Skeletal muscle tissue (tissue), 4 donors: ENCODE results near the gene CUL9. TPM values are rescaled to one million over a fixed set of nuclear protein-coding genes. Genes with fewer than 3 reads are reported as not detected.

Experiments used
- H3K27ac ChIP-seq: one replicate; pipeline ENCODE4 v1.7.0; 2013; ENCODE audit warnings: mild to moderate bottlenecking, low read depth, low read length, inconsistent platforms
- H3K27me3 ChIP-seq, 3 donors: one replicate each; pipeline ENCODE4 v1.7.0; 2013; ENCODE audit warnings: low read length in 3 of 3; ENCODE audit not compliant: control insufficient read depth in 3 of 3, insufficient read depth in 3 of 3
- H3K36me3 ChIP-seq, 3 donors: one replicate each; pipeline ENCODE4 v1.7.0; 2013; ENCODE audit warnings: low read length in 3 of 3; ENCODE audit not compliant: control insufficient read depth in 3 of 3, insufficient read depth in 3 of 3
- H3K4me1 ChIP-seq, 3 donors: one replicate each; pipeline ENCODE4 v1.7.0; 2013; ENCODE audit warnings: low read length in 3 of 3, mild to moderate bottlenecking in 3 of 3; ENCODE audit not compliant: control insufficient read depth in 3 of 3, insufficient read depth in 3 of 3
- H3K4me3 ChIP-seq, 3 donors: one replicate each; pipeline ENCODE4 v1.7.0; 2013; ENCODE audit warnings: low read length in 3 of 3
- H3K9ac ChIP-seq, 3 donors: one replicate each; pipeline ENCODE4 v1.7.0; 2013; ENCODE audit warnings: low read length in 3 of 3, mild to moderate bottlenecking in 3 of 3, moderate library complexity in 2 of 3, low read depth in 1 of 3
- H3K9me3 ChIP-seq, 3 donors: one replicate each; pipeline ENCODE4 v1.7.0; 2013; ENCODE audit warnings: low read length in 3 of 3; ENCODE audit not compliant: control insufficient read depth in 3 of 3
- total RNA-seq: library from RNA; depleted of rRNA; stranded (reverse); fragments of >200 nt; gene quantifications from one replicate; pipeline ENCODE4 v1.2.3, GENCODE V29; 2014
- donor health status: Osteomylitis.

CUL9 gene
- total RNA-seq, 1 donor from 2014 or later, result 11.0 TPM

- Histone ChIP-seq H3K4me1 (peaks cover 24 to 28% (median 28%) of the 10 kb centered on the region in 3 donors), H3K27ac (peak overlapping the region; percentile 69), H3K36me3 (no peaks in the 10 kb centered on the region), H3K9ac (peak overlapping the region; percentile 47 to 86 (median 83)), H3K9me3 (no peaks in the 10 kb centered on the region), H3K4me3 (peak overlapping the region in 1 of 3 donors; percentile 35), H3K27me3 (no peaks in the 10 kb centered on the region)
Measured at GRCh38 chr6:43147691-43148477, 34.1 kb upstream of the CUL9 start.

GRCh38 chr6:43149265-43149664 is 32.7 kb upstream of the CUL9 start:
- Histone ChIP-seq H3K27ac (no peak overlapping the region), H3K9ac (no peak overlapping the region), H3K27me3 (no peaks in the 10 kb centered on the region)

DNA sequence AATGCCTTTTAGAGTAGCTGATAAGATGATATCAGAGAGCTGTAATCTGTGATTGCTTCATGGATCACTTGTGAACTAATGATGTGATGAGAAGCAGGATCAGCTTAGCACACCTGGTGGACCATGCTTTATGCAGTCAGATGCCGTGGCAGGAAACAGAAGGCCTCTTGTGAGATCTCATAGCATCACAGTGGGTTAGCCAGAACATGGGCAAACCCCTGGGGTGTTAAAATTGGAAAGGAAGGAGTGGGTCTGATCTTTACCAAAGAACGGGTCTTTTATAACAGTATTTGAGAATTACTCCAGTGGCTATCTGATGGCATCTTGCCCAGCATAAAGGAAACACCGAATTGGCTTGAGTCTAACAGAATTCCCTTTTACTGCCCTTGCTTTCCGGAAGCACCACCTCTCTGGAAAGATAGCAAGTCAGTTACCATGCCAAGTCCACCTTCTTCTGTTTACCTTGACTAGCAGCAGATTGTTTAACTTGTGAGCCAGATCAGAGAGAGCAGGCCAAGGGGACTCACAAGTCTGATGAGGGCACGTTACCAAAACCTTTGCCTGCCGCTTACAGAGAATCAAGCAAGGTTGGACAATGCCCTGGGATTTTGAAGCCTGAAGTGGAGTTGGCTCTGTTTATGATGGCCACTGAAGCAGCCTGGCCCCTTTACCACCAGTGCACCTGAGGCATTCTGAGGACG is 31.8 kb upstream of the CUL9 start:
- Histone ChIP-seq H3K27ac (no peak overlapping the region), H3K36me3 (no peaks in the 10 kb centered on the region), H3K9ac (no peak overlapping the region), H3K27me3 (no peaks in the 10 kb centered on the region), H3K4me1 (peaks cover 12 to 18% (median 15%) of the 10 kb centered on the region in 3 donors), H3K4me3 (no peak overlapping the region), H3K9me3 (no peaks in the 10 kb centered on the region)

More at GRCh38 chr6:43149265-43149664, 32.7 kb upstream of the CUL9 start:
- Histone ChIP-seq H3K4me1 (peaks cover 12 to 18% (median 15%) of the 10 kb centered on the region in 3 donors), H3K9me3 (no peaks in the 10 kb centered on the region), H3K36me3 (no peaks in the 10 kb centered on the region), H3K4me3 (no peak overlapping the region)

DNA sequence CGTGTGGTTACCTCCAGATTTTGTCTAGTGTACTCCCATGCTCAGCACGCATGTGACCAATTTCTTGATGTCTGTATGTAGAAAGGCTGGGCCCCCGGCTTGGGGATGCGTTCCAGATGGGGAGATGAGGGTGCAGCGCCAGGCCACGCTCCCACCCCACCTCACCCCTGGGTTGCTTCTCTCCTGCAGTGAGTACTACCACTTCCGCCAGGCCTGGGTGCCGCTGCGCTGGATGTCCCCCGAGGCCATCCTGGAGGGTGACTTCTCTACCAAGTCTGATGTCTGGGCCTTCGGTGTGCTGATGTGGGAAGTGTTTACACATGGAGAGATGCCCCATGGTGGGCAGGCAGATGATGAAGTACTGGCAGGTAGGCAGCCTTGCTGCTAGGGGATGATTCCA is 22.4 kb upstream of the CUL9 start:
- Histone ChIP-seq H3K9ac (no peak overlapping the region), H3K9me3 (no peaks in the 10 kb centered on the region), H3K4me3 (no peak overlapping the region), H3K36me3 (no peaks in the 10 kb centered on the region), H3K27ac (no peak overlapping the region), H3K4me1 (no peaks in the 10 kb centered on the region), H3K27me3 (no peaks in the 10 kb centered on the region)

DNA sequence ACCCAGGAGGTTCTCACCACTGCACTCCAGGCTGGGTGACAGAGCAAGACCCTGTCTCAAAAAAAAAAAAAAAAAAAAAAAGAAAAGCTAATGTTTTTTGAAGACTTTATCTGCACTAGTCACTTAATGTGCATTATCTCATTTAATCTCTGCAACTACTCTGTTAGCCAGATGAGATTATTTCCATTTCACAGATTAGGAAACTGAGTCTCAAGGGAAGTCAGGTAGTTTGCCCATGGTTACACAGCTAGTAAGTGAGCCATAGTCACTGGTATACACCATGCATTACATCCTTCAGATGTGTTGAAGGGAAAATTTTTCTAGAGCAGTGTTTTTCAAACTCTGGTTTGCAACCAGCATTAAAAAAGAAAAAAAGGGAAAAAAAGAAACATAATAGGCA is 18.1 kb upstream of the CUL9 start:
- Histone ChIP-seq H3K9ac (no peak overlapping the region), H3K4me3 (no peak overlapping the region), H3K27me3 (no peaks in the 10 kb centered on the region), H3K9me3 (no peaks in the 10 kb centered on the region), H3K27ac (no peak overlapping the region), H3K4me1 (no peaks in the 10 kb centered on the region), H3K36me3 (no peaks in the 10 kb centered on the region)

- no peaks in the 10 kb centered on the region for H3K27me3 ChIP-seq
- peak overlapping the region; percentile 83 to 86 (median 84) for H3K4me3 ChIP-seq
- H3K4me1 ChIP-seq, result peaks cover 32 to 41% (median 35%) of the 10 kb centered on the region in 3 donors
- H3K36me3 ChIP-seq, result peaks cover 5 to 9% (median 5%) of the 10 kb centered on the region in 3 donors
- H3K27ac ChIP-seq, result peak overlapping the region; percentile 92
- no peaks in the 10 kb centered on the region for H3K9me3 ChIP-seq
- H3K9ac ChIP-seq, result peak overlapping the region; percentile 82 to 94 (median 86)
Measured at GRCh38 chr6:43170417-43170930, 11.5 kb upstream of the CUL9 start.

DNA sequence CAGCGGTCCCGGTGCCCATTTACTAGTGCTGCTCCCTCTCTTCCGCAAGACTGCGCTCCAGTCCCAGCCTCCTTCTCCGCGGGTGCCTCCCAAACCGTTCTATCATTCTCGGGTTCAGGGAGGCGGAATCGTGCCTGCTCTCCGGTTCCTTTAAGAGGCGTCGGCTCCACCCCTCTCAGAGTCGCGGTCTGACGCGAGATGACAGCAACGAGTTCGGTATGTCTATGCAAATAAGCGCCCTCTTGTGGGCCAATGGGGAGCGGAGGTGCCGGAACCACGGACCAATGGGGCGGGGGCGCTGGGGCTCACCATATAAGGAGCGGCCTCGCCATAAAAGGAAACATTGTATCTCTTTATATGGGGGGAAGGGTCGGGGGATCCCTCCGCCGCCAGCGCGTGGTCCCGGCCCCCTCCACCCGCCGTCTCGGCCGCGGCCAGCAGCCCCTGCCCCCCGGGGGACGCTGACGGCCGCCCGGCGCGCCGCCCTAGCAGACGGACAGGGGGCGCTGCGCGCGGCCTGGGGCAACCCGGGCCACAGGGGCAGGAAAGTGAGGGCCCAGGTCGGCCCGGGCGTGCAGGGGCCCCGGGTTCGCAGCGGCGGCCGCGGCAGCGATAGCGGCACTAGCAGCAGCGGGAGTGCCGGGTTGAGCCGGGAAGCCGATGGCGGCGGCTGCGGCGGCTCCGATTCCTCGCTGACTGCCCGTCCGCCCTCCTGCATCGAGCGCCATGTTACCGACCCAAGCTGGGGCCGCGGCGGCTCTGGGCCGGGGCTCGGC is 10.9 kb upstream of the CUL9 start, which contains the start of gene SRF:
TSS of gene SRF (plus strand) at position 339 of the 776 bp plus-strand sequence. CDS start at position 727, 388 bp downstream.
- Histone ChIP-seq H3K36me3 (peaks cover 12 to 15% (median 12%) of the 10 kb centered on the region in 3 donors), H3K27me3 (no peaks in the 10 kb centered on the region), H3K4me1 (peaks cover 38 to 47% (median 42%) of the 10 kb centered on the region in 3 donors), H3K4me3 (peak within 1 kb of the TSS; percentile 83 to 96 (median 86)), H3K9me3 (no peaks in the 10 kb centered on the region), H3K27ac (peak within 1 kb of the TSS; percentile 92), H3K9ac (peak within 1 kb of the TSS; percentile 86 to 96 (median 91))

DNA sequence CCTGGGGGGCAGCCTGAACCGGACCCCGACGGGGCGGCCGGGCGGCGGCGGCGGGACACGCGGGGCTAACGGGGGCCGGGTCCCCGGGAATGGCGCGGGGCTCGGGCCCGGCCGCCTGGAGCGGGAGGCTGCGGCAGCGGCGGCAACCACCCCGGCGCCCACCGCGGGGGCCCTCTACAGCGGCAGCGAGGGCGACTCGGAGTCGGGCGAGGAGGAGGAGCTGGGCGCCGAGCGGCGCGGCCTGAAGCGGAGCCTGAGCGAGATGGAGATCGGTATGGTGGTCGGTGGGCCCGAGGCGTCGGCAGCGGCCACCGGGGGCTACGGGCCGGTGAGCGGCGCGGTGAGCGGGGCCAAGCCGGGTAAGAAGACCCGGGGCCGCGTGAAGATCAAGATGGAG is 10.3 kb upstream of the CUL9 start:
- H3K27ac ChIP-seq, result peak overlapping the region; percentile 92
- peak overlapping the region; percentile 83 to 96 (median 85) for H3K4me3 ChIP-seq
- peaks cover 17 to 21% (median 17%) of the 10 kb centered on the region in 3 donors for H3K36me3 ChIP-seq
- H3K4me1 ChIP-seq, result peaks cover 42 to 51% (median 45%) of the 10 kb centered on the region in 3 donors
- no peaks in the 10 kb centered on the region for H3K9me3 ChIP-seq
- H3K27me3 ChIP-seq, result no peaks in the 10 kb centered on the region
- H3K9ac ChIP-seq, result peak overlapping the region; percentile 85 to 96 (median 91)
